Muscle layer of colon (tissue), 2 donors: ENCODE data around the gene LCT.

Experiments used
- H3K27ac ChIP-seq: one replicate; pipeline ENCODE4 v1.7.0; 2013; ENCODE audit warnings: low read depth, mild to moderate bottlenecking, low read length, moderate library complexity
- H3K27me3 ChIP-seq, 2 donors: one replicate each; pipeline ENCODE4 v1.7.0; 2013; ENCODE audit warnings: low read length in 2 of 2, mild to moderate bottlenecking in 2 of 2; ENCODE audit not compliant: insufficient read depth in 2 of 2, control insufficient read depth in 1 of 2
- H3K36me3 ChIP-seq: one replicate; pipeline ENCODE4 v1.7.0; 2013; ENCODE audit warnings: mild to moderate bottlenecking, low read length; ENCODE audit not compliant: insufficient read depth
- H3K4me1 ChIP-seq: one replicate; pipeline ENCODE4 v1.7.0; 2013; ENCODE audit warnings: mild to moderate bottlenecking, low read length; ENCODE audit not compliant: insufficient read depth
- H3K4me3 ChIP-seq, 2 donors: one replicate each; pipeline ENCODE4 v1.7.0; 2013; ENCODE audit warnings: low read length in 2 of 2, low read depth in 1 of 2, mild to moderate bottlenecking in 1 of 2, moderate library complexity in 1 of 2
- H3K9ac ChIP-seq: one replicate; pipeline ENCODE4 v1.7.0; 2013; ENCODE audit warnings: low read length
- H3K9me3 ChIP-seq: one replicate; pipeline ENCODE4 v1.7.0; 2013; ENCODE audit warnings: mild to moderate bottlenecking, low read length
- donor health status: abdominal sarcoma.
- donor health status: Adenocarcinoma of cecum.

The LCT gene

GRCh38 chr2:135851858-135852257 lies 14.9 kb upstream of the LCT start:
- Histone ChIP-seq H3K4me1 (no peaks in the 10 kb centered on the region), H3K27me3 (no peaks in the 10 kb centered on the region), H3K36me3 (peaks cover 17% of the 10 kb centered on the region), H3K9me3 (no peaks in the 10 kb centered on the region), H3K4me3 (no peak overlapping the region), H3K9ac (no peak overlapping the region), H3K27ac (no peak overlapping the region)

DNA sequence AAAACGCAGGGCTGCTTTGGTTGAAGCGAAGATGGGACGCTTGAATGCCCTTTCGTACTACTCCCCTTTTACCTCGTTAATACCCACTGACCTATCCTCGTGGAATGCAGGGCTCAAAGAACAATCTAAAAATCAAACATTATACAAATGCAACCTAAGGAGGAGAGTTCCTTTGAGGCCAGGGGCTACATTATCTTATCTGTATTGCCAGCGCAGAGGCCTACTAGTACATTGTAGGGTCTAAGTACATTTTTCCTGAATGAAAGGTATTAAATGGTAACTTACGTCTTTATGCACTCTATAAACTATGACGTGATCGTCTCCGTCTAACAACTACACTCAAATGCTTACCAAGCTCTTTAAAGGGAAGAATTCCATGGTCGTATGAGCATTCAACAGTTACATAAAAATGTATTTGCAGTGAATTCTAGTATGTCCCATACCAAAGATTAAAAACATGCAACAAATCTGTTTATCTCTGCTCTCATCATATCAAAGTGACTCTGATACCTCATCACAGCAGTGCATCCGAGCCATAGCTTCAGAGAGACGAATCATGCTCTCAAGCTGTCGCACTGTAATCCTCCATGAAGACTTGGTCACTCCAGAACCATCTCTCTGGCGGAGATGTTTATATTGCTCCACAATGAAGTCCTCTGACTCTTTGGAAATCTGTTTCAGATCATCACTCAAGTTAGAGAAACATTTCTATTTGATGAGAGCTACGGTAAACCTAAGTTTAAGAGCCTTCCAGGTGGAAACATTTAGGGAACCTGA lies 14.1 kb upstream of the LCT start:
- H3K4me3 ChIP-seq, result no peak overlapping the region
- H3K9ac ChIP-seq, result no peak overlapping the region
- peaks cover 18% of the 10 kb centered on the region for H3K36me3 ChIP-seq
- H3K9me3 ChIP-seq, result no peaks in the 10 kb centered on the region
- H3K27me3 ChIP-seq, result no peaks in the 10 kb centered on the region
- H3K27ac ChIP-seq, result no peak overlapping the region
- H3K4me1 ChIP-seq, result no peaks in the 10 kb centered on the region

GRCh38 chr2:135849087-135849486 lies 12.1 kb upstream of the LCT start:
- H3K4me1 ChIP-seq, result no peaks in the 10 kb centered on the region
- no peak overlapping the region for H3K9ac ChIP-seq
- no peak overlapping the region for H3K27ac ChIP-seq
- H3K36me3 ChIP-seq, result peaks cover 26% of the 10 kb centered on the region
- no peaks in the 10 kb centered on the region for H3K9me3 ChIP-seq
- no peak overlapping the region for H3K4me3 ChIP-seq
- H3K27me3 ChIP-seq, result no peaks in the 10 kb centered on the region

GRCh38 chr2:135845997-135846396 lies 9.0 kb upstream of the LCT start:
- H3K9me3 ChIP-seq, result no peaks in the 10 kb centered on the region
- no peaks in the 10 kb centered on the region for H3K4me1 ChIP-seq
- no peak overlapping the region for H3K27ac ChIP-seq
- H3K27me3 ChIP-seq, result no peaks in the 10 kb centered on the region
- peaks cover 22% of the 10 kb centered on the region for H3K36me3 ChIP-seq
- H3K9ac ChIP-seq, result no peak overlapping the region
- no peak overlapping the region for H3K4me3 ChIP-seq

- Histone ChIP-seq H3K9ac (no peak overlapping the region), H3K27ac (no peak overlapping the region), H3K36me3 (peaks cover 22% of the 10 kb centered on the region), H3K27me3 (no peaks in the 10 kb centered on the region), H3K4me1 (peaks cover 4% of the 10 kb centered on the region), H3K9me3 (no peaks in the 10 kb centered on the region), H3K4me3 (no peak overlapping the region)
Measured at GRCh38 chr2:135845257-135845656, 8.3 kb upstream of the LCT start.

- Histone ChIP-seq H3K4me1 (peaks cover 7% of the 10 kb centered on the region), H3K27me3 (no peaks in the 10 kb centered on the region), H3K27ac (no peak overlapping the region), H3K9ac (no peak overlapping the region), H3K9me3 (no peaks in the 10 kb centered on the region), H3K4me3 (no peak overlapping the region), H3K36me3 (peaks cover 22% of the 10 kb centered on the region)
Measured at GRCh38 chr2:135844301-135844895, 7.4 kb upstream of the LCT start.

DNA sequence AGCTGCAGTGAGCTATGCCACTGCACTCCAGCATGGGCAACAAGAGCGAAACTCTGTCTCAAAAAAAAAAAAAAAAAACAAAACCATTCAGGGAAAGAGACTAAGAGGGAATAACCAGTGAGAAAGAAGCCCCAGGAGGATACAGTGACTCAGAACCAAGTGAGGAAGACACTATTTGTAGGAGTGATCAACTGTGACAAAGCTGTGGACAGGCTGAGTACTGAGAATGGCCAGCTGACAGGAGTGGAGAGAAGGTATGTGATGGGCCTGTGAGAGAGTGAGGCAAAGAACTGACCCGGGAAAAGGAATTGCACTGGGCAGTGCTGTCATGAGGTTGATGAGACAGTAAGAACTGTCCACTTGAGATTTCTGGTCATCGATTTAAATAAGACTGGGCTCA lies 6.7 kb upstream of the LCT start:
- H3K36me3 ChIP-seq, result peaks cover 19% of the 10 kb centered on the region

GRCh38 chr2:135840601-135841000 lies 3.6 kb upstream of the LCT start:
- Histone ChIP-seq H3K27me3 (no peaks in the 10 kb centered on the region), H3K27ac (no peak overlapping the region), H3K4me1 (peaks cover 7% of the 10 kb centered on the region), H3K4me3 (no peak overlapping the region), H3K9me3 (no peaks in the 10 kb centered on the region), H3K36me3 (peaks cover 12% of the 10 kb centered on the region), H3K9ac (no peak overlapping the region)

More for the DNA sequence above, 6.7 kb upstream of the LCT start:
- Histone ChIP-seq H3K9ac (no peak overlapping the region), H3K9me3 (no peaks in the 10 kb centered on the region), H3K27ac (no peak overlapping the region), H3K4me3 (no peak overlapping the region), H3K27me3 (no peaks in the 10 kb centered on the region), H3K4me1 (peaks cover 7% of the 10 kb centered on the region)

DNA sequence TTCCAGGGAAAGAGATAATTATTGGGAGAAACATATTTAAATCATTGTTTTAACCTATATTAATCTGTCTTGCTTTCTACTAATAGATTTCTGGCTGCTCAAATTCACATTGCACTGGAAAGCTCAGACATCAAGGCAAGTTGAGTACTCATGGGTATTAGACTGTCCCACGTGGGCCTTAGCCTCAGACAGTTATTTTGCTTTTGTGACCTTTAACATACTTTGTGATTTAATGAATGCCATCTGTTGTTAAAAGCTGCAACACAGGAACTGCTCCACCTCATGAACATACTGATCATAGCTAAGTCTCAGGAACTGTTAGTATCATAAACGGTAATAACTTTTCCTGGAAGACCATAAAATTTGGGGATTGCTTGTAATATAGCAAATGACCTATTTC lies 2.7 kb upstream of the LCT start:
- peaks cover 7% of the 10 kb centered on the region for H3K4me1 ChIP-seq
- no peak overlapping the region for H3K4me3 ChIP-seq
- no peak overlapping the region for H3K27ac ChIP-seq
- no peaks in the 10 kb centered on the region for H3K9me3 ChIP-seq
- H3K9ac ChIP-seq, result no peak overlapping the region
- H3K36me3 ChIP-seq, result peaks cover 5% of the 10 kb centered on the region
- no peaks in the 10 kb centered on the region for H3K27me3 ChIP-seq

DNA sequence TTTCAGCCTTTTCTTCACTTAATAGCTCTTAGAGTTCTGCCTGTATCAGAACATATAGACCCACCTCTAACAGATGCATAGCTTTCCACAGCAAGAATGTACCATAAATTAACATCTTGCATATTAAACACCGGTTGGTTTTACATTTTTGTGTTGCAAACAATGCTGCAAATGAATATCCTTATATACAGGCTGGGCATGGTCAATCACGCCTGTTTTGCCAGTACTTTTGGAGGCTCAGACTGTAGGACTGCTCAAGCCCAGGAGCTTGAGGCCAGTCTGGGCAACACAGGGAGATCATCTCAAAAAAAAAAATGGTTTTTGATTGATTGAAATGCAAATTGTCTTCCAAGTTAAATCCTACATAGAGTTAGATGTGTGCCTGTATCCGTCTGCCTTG lies 1.5 kb upstream of the LCT start:
- H3K9ac ChIP-seq, result no peak overlapping the region
- H3K4me3 ChIP-seq, result no peak overlapping the region
- H3K36me3 ChIP-seq, result peaks cover 1% of the 10 kb centered on the region
- H3K9me3 ChIP-seq, result no peaks in the 10 kb centered on the region
- peaks cover 7% of the 10 kb centered on the region for H3K4me1 ChIP-seq
- H3K27me3 ChIP-seq, result no peaks in the 10 kb centered on the region
- no peak overlapping the region for H3K27ac ChIP-seq

- no peak overlapping the region for H3K27ac ChIP-seq
- no peaks in the 10 kb centered on the region for H3K9me3 ChIP-seq
- H3K36me3 ChIP-seq, result no peaks in the 10 kb centered on the region
- no peaks in the 10 kb centered on the region for H3K27me3 ChIP-seq
- H3K9ac ChIP-seq, result no peak overlapping the region
- H3K4me3 ChIP-seq, result no peak overlapping the region
- no peaks in the 10 kb centered on the region for H3K4me1 ChIP-seq
Measured at GRCh38 chr2:135832891-135833290, 4.1 kb downstream of the LCT start.
